HUES64 (cell line): Measurements from ENCODE around the gene TNFRSF13B.
"Not testable (repeated sequence)": the region's sequence is repeated elsewhere in the genome, so short reads cannot be mapped to it uniquely, and the experiment has no call there.

Source experiments
- H3K27ac ChIP-seq: 2 replicates; pipeline ENCODE4 v1.7.0; 2013; ENCODE audit warnings: low read depth, low read length, inconsistent platforms
- H3K27me3 ChIP-seq: 2 replicates; pipeline ENCODE4 v1.6.1; 2013; ENCODE audit warnings: mild to moderate bottlenecking, low read length; ENCODE audit not compliant: insufficient read depth
- H3K36me3 ChIP-seq: 2 replicates; pipeline ENCODE4 v1.6.1; 2013; ENCODE audit warnings: mild to moderate bottlenecking, low read length; ENCODE audit not compliant: insufficient read depth
- H3K4me1 ChIP-seq: 2 replicates; pipeline ENCODE4 v1.6.1; 2013; ENCODE audit warnings: mild to moderate bottlenecking, low read length, moderate library complexity; ENCODE audit not compliant: insufficient read depth
- H3K4me3 ChIP-seq: 2 replicates; pipeline ENCODE4 v1.5.1; 2013; ENCODE audit warnings: mild to moderate bottlenecking, low read length, moderate library complexity
- H3K9ac ChIP-seq: 2 replicates; pipeline ENCODE4 v1.6.1; 2013; ENCODE audit warnings: mild to moderate bottlenecking, low read depth, low read length
- H3K9me3 ChIP-seq: 2 replicates; pipeline ENCODE4 v1.6.1; 2013; ENCODE audit warnings: low read depth, low read length; ENCODE audit not compliant: insufficient read depth
- WGBS: fragments of 150-250, 120-280 bp; methylation state at CpG from one replicate; pipeline ENCODE4 v1.1.7; 2013; ENCODE audit warnings: missing lambda C conversion rate; 5-methylcytosine and 5-hydroxymethylcytosine counted together

Gene TNFRSF13B

DNA sequence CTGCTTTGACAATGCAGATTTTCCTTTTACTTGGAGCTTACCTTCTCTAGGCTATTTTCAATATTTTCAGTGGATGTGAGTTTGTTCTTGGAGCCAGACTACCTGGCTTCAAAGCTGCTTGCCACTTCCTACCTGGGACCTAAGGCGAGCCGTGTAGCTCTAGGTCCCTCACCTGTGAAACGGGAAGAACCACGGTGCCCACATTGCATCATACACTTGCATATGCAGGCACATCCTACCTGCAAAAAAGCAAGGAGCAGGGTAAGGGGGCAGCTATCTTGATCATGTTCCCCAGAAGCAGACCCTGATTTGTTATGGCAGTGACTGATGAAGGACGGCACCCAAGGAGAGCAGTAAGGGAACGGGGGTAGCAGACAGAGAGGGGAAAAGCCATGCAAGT, 43.3 kb upstream of the TNFRSF13B start:
- no peak overlapping the region for H3K27ac ChIP-seq
- no peaks in the 10 kb centered on the region for H3K27me3 ChIP-seq
- H3K4me3 ChIP-seq, result no peak overlapping the region
- 94% methylated on average over 6 of the region's 6 CpGs for WGBS
- no peaks in the 10 kb centered on the region for H3K9me3 ChIP-seq
- no peaks in the 10 kb centered on the region for H3K36me3 ChIP-seq
- H3K9ac ChIP-seq, result no peak overlapping the region
- H3K4me1 ChIP-seq, result no peaks in the 10 kb centered on the region

DNA sequence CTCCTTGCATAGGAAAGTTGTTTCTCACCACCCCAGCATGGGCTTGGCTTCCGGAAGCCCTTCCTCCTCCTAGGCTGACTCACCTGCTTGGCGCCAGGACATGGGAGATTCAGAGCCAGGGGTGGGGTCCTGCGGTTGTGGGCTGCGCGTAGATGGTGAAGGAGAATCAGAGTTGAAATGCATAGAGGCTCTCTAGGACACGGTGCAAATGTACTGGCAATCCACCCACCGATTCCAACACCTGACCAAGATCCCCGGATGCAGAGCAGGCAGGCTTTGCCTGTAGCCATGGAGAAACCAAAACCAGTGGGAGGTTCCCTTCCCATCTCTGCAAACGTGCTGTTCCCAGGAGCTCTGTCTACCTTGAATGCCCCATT, 42.8 kb upstream of the TNFRSF13B start:
- not testable (repeated sequence) for H3K9ac ChIP-seq, H3K36me3 ChIP-seq, H3K9me3 ChIP-seq, H3K4me3 ChIP-seq, H3K27me3 ChIP-seq, H3K27ac ChIP-seq, H3K4me1 ChIP-seq
- 82% methylated on average over 9 of the region's 9 CpGs for WGBS

DNA sequence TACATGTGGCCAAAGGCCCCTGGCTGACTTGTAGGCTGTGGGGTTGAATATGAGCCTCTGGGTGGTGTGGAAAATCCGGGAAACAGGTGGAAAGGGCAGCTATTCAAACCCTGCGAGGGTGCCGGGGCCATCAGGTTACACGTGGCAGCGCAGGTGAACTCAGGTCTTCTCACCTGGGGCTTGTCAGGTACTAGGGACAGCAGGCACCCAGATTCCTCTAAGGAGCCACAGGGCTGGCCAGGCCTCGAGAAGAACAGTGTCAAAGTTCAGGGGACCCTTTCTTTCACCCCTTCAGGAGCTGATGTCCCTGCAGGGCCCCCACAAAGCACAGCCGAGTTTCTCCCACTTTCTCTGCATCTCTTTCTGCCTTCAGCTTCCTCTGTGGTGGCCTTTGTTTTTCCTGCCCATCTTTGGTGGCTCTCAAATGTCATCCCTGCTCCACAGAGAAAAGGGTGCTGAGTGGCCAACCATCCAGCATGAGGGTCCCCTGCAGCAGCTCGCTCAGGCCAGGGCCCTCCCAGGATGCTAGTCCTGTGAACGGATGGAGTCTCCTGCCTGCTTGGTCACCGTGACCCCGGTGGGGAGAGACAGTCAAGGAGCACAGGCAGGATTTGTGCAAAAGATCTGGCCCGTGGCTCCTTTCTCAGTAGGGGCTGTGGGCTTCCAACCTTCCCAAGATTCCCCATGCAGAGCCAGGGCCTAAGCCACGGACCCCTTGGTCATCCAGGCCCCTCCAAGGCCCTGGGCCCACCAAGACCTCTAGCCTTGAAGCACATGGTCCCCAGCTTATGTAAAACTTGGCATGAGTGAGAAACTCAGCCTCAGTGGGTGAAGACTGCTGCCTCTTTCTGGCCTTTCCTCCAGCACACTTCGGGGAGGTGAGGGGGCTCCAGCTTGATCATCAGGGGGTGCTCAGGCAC, 42.2 kb upstream of the TNFRSF13B start:
- H3K4me3 ChIP-seq, H3K4me1 ChIP-seq, H3K27me3 ChIP-seq, H3K36me3 ChIP-seq, H3K27ac ChIP-seq, H3K9ac ChIP-seq, H3K9me3 ChIP-seq: not testable (repeated sequence)
- 88% methylated on average over 13 of the region's 14 CpGs for WGBS

DNA sequence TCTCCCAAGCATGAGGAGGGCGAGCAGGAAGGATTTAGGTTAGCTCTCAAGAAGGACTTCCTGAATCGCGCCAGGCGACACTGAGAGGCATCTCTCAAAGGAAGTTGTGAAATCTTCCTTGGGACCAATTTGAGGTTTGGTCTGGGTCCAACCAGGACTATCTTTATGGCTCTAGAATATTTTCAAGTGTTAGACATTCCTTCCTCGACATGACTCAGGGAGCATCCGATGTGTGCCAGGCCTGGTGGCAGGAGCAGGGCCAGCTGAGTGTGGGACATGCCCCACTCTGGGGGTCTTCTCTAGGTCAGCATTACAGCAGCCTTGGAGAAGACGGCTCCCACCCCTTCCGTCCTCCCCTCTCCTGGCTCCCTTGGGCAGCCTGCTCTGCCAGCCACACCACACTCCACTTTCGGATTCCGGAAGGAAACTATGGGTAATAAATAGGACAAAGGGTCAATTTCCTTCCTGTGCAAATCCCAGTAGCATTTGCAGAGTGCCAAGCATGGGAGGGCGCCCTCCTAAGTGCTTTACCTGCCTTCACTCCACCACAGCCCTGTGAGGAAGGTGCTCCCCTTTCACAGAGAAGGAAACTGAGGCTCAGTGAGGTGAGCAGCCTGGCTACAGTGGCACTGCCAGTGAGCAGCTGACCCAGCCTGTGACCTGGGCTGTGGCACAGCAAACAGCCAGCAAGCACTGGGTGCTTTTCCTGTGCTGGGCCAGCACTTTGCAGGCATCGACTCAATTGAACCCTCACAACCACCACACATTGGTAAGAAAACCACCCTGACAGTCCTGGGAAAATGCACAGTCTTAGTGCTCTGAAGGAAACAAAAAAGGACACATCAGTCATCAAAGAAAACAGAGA, 39.4 kb upstream of the TNFRSF13B start:
- H3K4me3 ChIP-seq, H3K4me1 ChIP-seq, H3K36me3 ChIP-seq, H3K9ac ChIP-seq, H3K9me3 ChIP-seq, H3K27me3 ChIP-seq, H3K27ac ChIP-seq: not testable (repeated sequence)
- WGBS, result 97% methylated on average over 4 of the region's 12 CpGs

DNA sequence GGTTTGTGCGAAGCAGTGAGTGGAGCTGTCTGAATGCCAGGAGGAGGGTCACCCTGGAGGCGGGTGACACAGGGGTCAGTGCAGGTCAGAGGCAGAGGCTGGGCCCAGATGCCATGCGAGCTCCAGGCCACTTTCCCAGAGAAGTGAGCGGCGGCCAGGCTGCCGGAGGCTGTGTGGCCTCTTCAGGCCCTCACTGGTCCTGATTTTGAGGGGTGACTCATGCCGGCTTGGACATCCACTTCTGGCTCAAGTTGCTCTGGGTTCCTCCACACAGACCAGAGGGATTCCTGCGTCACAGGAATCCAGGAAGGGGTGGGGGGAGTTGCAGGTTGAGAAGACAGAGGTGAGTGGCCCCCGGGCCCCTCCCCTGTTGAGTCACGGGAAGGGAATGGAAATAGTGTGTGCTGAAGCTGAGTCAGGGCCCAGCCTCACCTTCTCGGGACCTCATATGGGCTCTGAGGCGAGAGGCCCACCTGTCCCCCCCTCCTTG, 38.7 kb upstream of the TNFRSF13B start:
- not testable (repeated sequence) for H3K4me1 ChIP-seq, H3K27me3 ChIP-seq, H3K27ac ChIP-seq, H3K9ac ChIP-seq, H3K36me3 ChIP-seq, H3K9me3 ChIP-seq, H3K4me3 ChIP-seq
- 84% methylated on average over 4 of the region's 12 CpGs for WGBS

DNA sequence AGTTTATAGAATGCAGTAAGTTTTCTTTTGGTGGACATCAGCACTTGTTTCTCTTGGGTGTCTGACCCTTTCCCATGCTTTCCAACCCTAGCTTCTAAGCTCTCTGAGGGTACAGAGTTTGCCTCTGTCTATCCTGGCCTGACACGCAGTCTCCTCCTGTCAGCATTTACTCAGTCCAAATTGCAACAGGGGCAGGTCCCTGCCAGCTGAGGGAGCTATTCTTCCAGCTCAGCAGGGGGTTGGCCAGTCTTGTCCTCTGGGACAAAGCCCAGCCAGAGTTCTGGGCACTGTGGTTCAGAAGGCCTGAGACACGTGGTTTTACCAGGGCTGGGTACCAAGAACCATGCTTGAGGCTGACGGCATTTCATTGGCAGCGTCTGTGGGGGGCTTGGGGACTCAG, 38.1 kb upstream of the TNFRSF13B start:
- WGBS, result 84% methylated on average over 1 of the region's 4 CpGs
- not testable (repeated sequence) for H3K36me3 ChIP-seq, H3K4me1 ChIP-seq, H3K4me3 ChIP-seq, H3K9ac ChIP-seq, H3K27ac ChIP-seq, H3K27me3 ChIP-seq, H3K9me3 ChIP-seq

DNA sequence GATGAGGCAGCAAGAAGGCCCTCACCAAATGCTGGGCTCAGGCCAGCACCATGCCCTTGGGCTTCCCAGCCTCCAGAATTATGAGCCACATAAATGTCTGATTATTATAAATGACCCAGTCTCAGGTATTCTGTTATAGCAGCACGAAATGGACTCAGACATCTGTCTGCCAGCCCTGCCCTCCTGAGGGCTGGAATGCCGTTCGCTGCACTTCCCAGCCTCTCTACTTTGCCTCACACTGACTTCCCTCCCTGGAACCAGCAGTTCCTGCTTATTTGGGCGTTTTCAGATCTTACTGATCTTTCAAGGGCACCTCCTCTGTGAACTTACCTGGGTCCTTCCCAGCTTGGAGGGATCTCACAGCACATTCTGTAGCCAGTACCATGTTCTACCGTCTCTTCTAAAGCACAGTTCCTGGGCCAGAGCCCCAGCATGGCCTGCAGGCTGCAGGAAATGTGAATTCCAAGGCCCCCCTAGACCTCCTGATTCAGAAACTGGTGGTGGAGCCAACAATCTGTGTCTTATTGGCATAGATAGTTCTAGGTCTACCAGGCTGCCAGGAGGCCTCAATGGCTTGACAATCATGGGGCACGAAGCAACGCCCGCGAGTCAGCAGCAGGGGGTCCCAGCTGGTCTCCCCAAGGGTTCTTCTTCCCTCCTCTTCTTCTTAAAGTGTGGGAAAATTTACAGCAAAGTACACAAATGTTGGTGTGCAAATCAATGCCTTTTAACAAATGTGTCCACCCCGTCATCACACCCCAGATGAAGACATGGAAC, 36.9 kb upstream of the TNFRSF13B start:
- not testable (repeated sequence) for H3K9ac ChIP-seq
- 85% methylated on average over 10 of the region's 10 CpGs for WGBS

DNA sequence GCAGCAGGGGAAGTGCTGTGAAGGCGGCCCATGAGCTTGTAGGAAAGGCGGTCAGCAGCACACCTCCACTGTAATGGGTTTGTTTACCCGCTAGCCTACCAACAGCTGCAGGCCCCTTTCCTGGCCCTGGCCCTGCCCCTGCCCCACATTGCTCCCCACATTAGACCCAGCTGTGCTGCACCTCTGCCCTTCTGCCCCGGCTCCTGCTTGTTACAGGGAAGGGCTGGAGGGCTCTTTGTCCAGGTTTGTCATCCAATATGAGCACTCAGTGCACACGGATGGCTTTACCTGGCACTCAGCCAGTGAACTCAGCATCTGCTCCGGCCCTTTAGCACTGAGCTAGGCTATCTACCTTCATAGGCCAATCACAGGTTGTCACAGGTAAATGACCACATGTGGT, 36.0 kb upstream of the TNFRSF13B start:
- not testable (repeated sequence) for H3K4me3 ChIP-seq, H3K9me3 ChIP-seq, H3K4me1 ChIP-seq, H3K9ac ChIP-seq, H3K27ac ChIP-seq, H3K36me3 ChIP-seq, H3K27me3 ChIP-seq
- WGBS, result 97% methylated on average over 2 of the region's 6 CpGs

More for the DNA sequence above, 36.9 kb upstream of the TNFRSF13B start:
- H3K36me3 ChIP-seq, H3K27me3 ChIP-seq, H3K4me3 ChIP-seq, H3K4me1 ChIP-seq, H3K27ac ChIP-seq, H3K9me3 ChIP-seq: not testable (repeated sequence)

DNA sequence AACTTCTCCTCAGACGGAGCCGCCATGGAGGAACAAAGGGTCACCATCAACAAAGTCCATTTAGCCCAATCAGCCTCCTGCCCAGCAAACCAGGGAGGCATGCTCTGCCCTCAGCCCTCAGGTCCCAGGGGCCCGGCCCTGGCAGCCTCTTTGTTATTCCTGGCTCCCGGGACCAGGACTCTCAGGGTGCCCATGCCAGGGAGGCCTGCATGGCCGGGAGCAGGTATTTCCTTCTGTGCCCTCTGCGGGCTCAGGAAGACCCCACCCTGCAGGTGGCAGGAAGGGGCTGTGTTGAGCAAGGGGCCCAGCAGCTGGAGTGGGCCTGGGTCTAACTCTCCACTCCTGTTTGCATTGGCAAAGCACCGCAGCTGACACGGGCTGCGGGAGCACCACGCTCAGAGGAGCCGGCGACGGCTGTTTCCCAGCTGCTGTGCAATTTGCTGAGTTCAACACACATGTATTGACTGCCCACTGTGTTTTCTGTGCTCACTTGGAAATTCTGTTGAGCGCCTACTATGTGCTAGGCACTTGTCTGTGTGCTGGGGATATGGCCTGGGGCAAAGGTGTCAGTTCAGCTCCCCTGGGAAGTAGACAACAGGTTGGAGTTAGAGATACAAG, 33.2 kb upstream of the TNFRSF13B start:
- H3K9ac ChIP-seq, H3K4me3 ChIP-seq, H3K36me3 ChIP-seq, H3K9me3 ChIP-seq, H3K27ac ChIP-seq, H3K4me1 ChIP-seq, H3K27me3 ChIP-seq: not testable (repeated sequence)
- 92% methylated on average over 12 of the region's 14 CpGs for WGBS

DNA sequence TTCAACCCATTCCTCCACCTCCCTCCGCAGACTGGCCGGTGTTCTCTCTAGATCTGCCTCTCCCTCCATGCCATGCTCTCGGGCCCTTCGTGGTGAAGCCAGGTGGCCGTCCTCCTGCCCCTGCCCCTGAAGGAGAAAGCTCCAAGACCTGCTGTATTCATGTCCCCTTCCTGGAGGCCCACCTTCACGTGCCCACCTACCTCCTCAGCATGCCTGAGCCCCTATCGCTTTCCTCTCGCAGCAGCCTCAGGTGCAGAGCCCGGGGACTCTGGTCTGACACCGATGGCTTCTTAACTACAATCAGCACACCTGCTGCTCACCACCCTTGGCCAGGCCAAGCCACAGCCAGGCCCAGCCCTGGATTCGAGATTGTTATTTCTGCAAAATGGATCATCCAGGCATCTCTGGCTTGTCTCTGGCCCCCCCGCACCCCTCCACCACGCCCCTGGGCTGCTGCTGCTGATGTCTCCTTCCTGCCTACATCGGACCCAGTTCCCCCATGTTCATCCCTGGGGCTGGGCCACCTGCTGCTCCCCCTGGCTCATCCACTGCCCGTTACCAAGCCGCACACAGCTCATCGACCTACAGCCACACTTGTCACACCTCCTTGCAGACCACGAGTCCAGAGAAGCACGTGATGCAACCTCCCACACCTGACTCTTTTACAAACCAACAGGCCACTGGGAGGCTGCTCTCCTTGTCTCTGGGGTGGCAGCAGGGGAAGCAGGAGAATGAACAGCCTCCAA, 32.5 kb upstream of the TNFRSF13B start:
- 78% methylated on average over 19 of the region's 19 CpGs for WGBS
- no peaks in the 10 kb centered on the region for H3K9me3 ChIP-seq
- H3K36me3 ChIP-seq, result no peaks in the 10 kb centered on the region
- H3K9ac ChIP-seq, result no peak overlapping the region
- H3K27ac ChIP-seq, result no peak overlapping the region
- H3K4me1 ChIP-seq, result no peaks in the 10 kb centered on the region
- no peak overlapping the region for H3K4me3 ChIP-seq
- H3K27me3 ChIP-seq, result no peaks in the 10 kb centered on the region
